ENCODE data around the gene PNRC1.

DNA sequence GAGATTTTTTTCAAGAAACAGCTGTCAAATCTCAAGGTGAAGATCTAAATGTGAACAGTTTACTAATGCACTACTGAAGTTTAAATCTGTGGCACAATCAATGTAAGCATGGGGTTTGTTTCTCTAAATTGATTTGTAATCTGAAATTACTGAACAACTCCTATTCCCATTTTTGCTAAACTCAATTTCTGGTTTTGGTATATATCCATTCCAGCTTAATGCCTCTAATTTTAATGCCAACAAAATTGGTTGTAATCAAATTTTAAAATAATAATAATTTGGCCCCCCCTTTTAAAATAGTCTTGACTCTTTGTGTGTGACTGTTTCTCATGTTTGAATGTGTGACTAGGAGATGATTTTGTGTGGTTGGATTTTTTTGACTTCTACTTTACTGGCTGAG is 4.0 kb downstream of the PNRC1 start:
- TF ChIP-seq, protein P1, sequence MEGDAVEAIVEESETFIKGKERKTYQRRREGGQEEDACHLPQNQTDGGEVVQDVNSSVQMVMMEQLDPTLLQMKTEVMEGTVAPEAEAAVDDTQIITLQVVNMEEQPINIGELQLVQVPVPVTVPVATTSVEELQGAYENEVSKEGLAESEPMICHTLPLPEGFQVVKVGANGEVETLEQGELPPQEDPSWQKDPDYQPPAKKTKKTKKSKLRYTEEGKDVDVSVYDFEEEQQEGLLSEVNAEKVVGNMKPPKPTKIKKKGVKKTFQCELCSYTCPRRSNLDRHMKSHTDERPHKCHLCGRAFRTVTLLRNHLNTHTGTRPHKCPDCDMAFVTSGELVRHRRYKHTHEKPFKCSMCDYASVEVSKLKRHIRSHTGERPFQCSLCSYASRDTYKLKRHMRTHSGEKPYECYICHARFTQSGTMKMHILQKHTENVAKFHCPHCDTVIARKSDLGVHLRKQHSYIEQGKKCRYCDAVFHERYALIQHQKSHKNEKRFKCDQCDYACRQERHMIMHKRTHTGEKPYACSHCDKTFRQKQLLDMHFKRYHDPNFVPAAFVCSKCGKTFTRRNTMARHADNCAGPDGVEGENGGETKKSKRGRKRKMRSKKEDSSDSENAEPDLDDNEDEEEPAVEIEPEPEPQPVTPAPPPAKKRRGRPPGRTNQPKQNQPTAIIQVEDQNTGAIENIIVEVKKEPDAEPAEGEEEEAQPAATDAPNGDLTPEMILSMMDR (IDR thresholded peaks at IDR 0.05; ENCODE audit: low read length), result no peak
- TF ChIP-seq EZH2 (optimal IDR thresholded peaks at IDR 0.05; ENCODE audit: low read depth, low read length), result no peak
